Progenitor cell of endocrine pancreas (in vitro differentiated cells): ENCODE results near the gene PDK1. TPM values are rescaled to one million over a fixed set of nuclear protein-coding genes. Genes with fewer than 3 reads are reported as not detected.

ENCODE experiments used
- DNase-seq: peaks from one replicate; pipeline ENCODE4 v3.0.0; 2021; ENCODE audit warnings: low spot score; ENCODE audit not compliant: unreplicated experiment
- H3K27ac Mint-ChIP-seq: 2 replicates; pipeline ENCODE4 v1.8.0; 2021; ENCODE audit warnings: mild to moderate bottlenecking, moderate library complexity, mixed read lengths
- H3K27me3 Mint-ChIP-seq: 2 replicates; pipeline ENCODE4 v1.8.0; 2021; ENCODE audit warnings: mixed read lengths
- H3K36me3 Mint-ChIP-seq: 2 replicates; pipeline ENCODE4 v1.8.0; 2022; ENCODE audit warnings: mixed read lengths; ENCODE audit not compliant: insufficient read depth
- H3K4me1 Mint-ChIP-seq: 2 replicates; pipeline ENCODE4 v1.8.0; 2021; ENCODE audit warnings: low read depth, mixed read lengths
- H3K4me3 Mint-ChIP-seq: 2 replicates; pipeline ENCODE4 v1.8.0; 2021; ENCODE audit warnings: low read depth, mild to moderate bottlenecking, moderate library complexity, mixed read lengths
- H3K9me3 Mint-ChIP-seq: 2 replicates; pipeline ENCODE4 v1.8.0; 2021; ENCODE audit warnings: low read depth, mixed read lengths
- total RNA-seq: library from RNA; stranded (reverse); gene quantifications from 2 replicates; pipeline ENCODE4 v1.2.1, GENCODE V29; 2021
- TF ChIP-seq, protein P1 (sequence below): fragments of 200-600 bp; sonication (generic); IDR thresholded peaks from one replicate; pipeline ENCODE4 v1.5.0; 2021; ENCODE audit warnings: antibody characterized with exemption, mild to moderate bottlenecking; ENCODE audit not compliant: unreplicated experiment

Gene PDK1
- total RNA-seq, 1 donor from 2014 or later = 20.2 TPM

DNA sequence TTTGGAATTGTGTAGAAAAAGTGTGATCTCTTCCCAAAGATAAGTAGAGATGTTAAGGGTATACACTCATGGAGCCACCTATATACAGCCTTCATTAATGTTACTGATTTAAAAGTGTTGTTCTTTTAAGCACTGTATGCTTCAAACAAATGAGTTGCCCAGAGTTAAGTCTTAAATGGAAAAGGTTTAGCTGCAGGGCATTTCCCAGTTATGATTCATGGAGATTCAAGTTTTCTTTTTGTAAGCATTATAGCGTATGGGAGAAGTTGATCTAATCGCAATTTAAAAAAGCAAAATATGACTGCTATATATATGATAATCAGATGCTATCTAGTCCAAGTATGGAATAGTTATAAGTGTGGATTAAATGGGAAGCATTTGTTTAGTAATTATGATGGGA lies 4.8 kb downstream of the PDK1 start:
- no peak for DNase-seq
- H3K27ac Mint-ChIP-seq = no peak overlapping the region
- H3K36me3 Mint-ChIP-seq = peaks cover 3% of the 10 kb centered on the region
- TF ChIP-seq, protein P1, sequence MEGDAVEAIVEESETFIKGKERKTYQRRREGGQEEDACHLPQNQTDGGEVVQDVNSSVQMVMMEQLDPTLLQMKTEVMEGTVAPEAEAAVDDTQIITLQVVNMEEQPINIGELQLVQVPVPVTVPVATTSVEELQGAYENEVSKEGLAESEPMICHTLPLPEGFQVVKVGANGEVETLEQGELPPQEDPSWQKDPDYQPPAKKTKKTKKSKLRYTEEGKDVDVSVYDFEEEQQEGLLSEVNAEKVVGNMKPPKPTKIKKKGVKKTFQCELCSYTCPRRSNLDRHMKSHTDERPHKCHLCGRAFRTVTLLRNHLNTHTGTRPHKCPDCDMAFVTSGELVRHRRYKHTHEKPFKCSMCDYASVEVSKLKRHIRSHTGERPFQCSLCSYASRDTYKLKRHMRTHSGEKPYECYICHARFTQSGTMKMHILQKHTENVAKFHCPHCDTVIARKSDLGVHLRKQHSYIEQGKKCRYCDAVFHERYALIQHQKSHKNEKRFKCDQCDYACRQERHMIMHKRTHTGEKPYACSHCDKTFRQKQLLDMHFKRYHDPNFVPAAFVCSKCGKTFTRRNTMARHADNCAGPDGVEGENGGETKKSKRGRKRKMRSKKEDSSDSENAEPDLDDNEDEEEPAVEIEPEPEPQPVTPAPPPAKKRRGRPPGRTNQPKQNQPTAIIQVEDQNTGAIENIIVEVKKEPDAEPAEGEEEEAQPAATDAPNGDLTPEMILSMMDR = no peak
- H3K4me3 Mint-ChIP-seq = no peak overlapping the region
- H3K27me3 Mint-ChIP-seq = no peaks in the 10 kb centered on the region
- no peaks in the 10 kb centered on the region for H3K9me3 Mint-ChIP-seq
- H3K4me1 Mint-ChIP-seq = peaks cover 26% of the 10 kb centered on the region

DNA sequence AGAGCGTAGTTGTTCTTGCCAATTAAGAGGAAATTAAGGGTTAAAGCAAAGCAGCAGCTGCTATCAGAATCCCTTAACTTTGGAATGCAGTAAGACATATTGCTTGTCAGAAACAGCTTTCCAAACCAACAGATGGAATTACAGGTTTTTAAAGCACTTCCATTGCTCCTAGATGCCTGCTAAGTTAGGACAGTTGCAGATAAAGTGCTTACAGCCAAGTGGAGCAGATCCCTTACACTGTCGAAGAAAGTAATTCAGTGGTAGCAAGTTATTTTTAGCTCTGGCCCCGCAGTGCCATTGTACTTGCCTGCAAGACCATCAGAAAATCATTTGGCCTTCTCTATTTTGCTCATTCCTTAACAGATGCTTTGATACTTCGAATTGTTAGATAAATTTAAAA lies 5.4 kb downstream of the PDK1 start:
- TF ChIP-seq, protein P1 = no peak
- Mint-ChIP-seq H3K4me1 (peaks cover 26% of the 10 kb centered on the region), H3K27me3 (no peaks in the 10 kb centered on the region), H3K4me3 (no peak overlapping the region), H3K27ac (no peak overlapping the region), H3K36me3 (peaks cover 5% of the 10 kb centered on the region), H3K9me3 (no peaks in the 10 kb centered on the region)
- no peak for DNase-seq

DNA sequence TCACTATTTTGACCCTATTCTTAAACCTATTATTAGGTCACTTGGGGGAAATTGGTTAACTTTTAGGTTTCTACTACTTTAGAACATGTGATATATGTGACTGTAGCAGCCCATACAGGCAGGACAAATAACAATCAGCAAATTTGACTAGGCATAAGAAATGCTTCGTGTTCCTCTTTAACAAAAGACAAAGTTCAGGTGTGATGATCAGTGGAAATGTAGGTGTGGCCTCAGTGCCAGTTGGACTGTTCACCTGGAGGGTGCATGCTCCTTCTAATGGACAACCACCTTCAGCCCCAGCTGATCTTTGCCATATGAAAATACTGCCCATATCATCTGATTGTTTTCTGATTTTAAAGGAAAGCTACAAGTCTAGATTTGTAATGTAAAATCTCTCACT lies 6.4 kb downstream of the PDK1 start:
- Mint-ChIP-seq H3K4me1 (peaks cover 21% of the 10 kb centered on the region), H3K27ac (no peak overlapping the region), H3K36me3 (peaks cover 5% of the 10 kb centered on the region), H3K27me3 (no peaks in the 10 kb centered on the region), H3K9me3 (no peaks in the 10 kb centered on the region), H3K4me3 (no peak overlapping the region)
- TF ChIP-seq, protein P1 = no peak
- no peak for DNase-seq

DNA sequence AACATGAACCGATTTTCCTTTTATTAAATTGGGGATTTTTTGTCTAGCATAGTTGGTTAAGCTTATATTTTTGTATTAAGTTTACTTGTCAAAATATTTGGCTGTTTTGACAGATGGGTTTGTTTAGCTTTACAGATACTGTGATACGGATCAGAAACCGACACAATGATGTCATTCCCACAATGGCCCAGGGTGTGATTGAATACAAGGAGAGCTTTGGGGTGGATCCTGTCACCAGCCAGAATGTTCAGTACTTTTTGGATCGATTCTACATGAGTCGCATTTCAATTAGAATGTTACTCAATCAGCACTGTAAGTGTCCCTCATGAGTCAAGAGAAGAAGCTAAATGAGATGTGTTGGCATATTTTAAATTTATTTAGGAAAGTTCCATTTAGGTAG lies 8.5 kb downstream of the PDK1 start:
- DNase-seq = no peak
- no peaks in the 10 kb centered on the region for H3K9me3 Mint-ChIP-seq
- H3K4me3 Mint-ChIP-seq = no peak overlapping the region
- TF ChIP-seq, protein P1 = no peak
- H3K27me3 Mint-ChIP-seq = no peaks in the 10 kb centered on the region
- H3K36me3 Mint-ChIP-seq = peaks cover 5% of the 10 kb centered on the region
- H3K27ac Mint-ChIP-seq = no peak overlapping the region
- peaks cover 8% of the 10 kb centered on the region for H3K4me1 Mint-ChIP-seq

DNA sequence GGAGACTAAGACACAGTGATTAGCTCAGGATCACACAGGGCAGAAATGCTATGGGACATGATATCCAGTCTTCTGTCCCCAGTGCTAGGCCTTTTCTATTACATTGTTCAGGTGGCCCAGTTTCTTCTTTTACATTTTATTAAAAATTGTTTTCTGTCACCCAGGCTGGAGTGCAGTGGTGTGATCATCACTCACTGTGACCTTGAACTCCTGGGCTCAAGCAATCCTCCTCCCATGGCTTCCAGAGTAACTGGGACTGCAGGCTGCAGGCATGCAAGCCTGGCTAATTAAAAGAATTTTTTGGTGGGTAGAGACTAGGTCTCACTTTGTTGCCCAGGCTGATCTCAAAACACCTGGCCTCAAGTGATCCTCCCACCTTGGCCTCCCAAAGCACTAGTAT lies 15.4 kb downstream of the PDK1 start:
- H3K9me3 Mint-ChIP-seq = peaks cover 18% of the 10 kb centered on the region
- no peaks in the 10 kb centered on the region for H3K4me1 Mint-ChIP-seq
- peaks cover 27% of the 10 kb centered on the region for H3K36me3 Mint-ChIP-seq
- no peak overlapping the region for H3K4me3 Mint-ChIP-seq
- TF ChIP-seq, protein P1 = no peak
- no peak overlapping the region for H3K27ac Mint-ChIP-seq
- DNase-seq = no peak
- H3K27me3 Mint-ChIP-seq = no peaks in the 10 kb centered on the region

DNA sequence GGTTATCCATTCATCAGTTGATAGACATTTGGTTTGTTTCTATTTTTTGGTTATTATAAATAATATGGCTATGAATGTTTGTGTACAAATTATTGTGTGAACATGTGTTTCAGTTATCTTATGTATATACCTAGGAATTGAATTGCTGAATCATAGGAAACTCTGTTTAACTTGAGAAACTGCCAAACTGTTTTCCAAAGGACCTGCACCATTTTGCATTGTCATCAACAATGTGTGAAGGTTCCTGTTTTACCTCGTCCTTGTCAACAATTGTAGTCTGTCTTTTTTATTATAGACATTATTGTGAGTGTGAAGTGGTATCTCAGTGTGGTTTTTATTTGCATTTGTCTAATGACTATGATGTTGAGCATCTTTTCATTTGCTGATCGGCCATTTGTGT lies 17.1 kb downstream of the PDK1 start:
- no peaks in the 10 kb centered on the region for H3K27me3 Mint-ChIP-seq
- TF ChIP-seq, protein P1 = no peak

More for the DNA sequence above, 17.1 kb downstream of the PDK1 start:
- Mint-ChIP-seq H3K9me3 (peaks cover 23% of the 10 kb centered on the region), H3K4me1 (no peaks in the 10 kb centered on the region), H3K27ac (no peak overlapping the region), H3K36me3 (peaks cover 35% of the 10 kb centered on the region), H3K4me3 (no peak overlapping the region)
- no peak for DNase-seq
